HG03196 (cell line): ENCODE data around the gene CD34.
"Not testable (repeated sequence)": the region's sequence is repeated elsewhere in the genome, so short reads cannot be mapped to it uniquely, and the experiment has no call there.

ENCODE experiments used
- ATAC-seq: cut with Tn5 transposase; IDR thresholded peaks from one replicate; pipeline ENCODE4 v1.9.1; 2021; ENCODE audit not compliant: unreplicated experiment

The CD34 gene

GRCh38 chr1:207910591-207911354, at the start of gene CD34:
Gene CD34 (minus strand): TSS chr1:207911125. CDS start chr1:207911080, 45 bp downstream.
- ATAC-seq, result no peak

GRCh38 chr1:207960346-207960745, 49.4 kb upstream of the CD34 start:
- no peak for ATAC-seq

- no peak for ATAC-seq
Observed at GRCh38 chr1:207959910-207960309, 49.0 kb upstream of the CD34 start.

GRCh38 chr1:207959141-207959825, 48.4 kb upstream of the CD34 start:
- ATAC-seq, result no peak

GRCh38 chr1:207958376-207959139, 47.6 kb upstream of the CD34 start:
- ATAC-seq, result no peak

- no peak for ATAC-seq
Observed at GRCh38 chr1:207956986-207957385, 46.1 kb upstream of the CD34 start.

GRCh38 chr1:207954104-207954503, 43.2 kb upstream of the CD34 start:
- ATAC-seq, result no peak

- no peak for ATAC-seq
Observed at GRCh38 chr1:207952617-207953542, 42.0 kb upstream of the CD34 start.

GRCh38 chr1:207951652-207952051, 40.7 kb upstream of the CD34 start:
- ATAC-seq, result no peak

GRCh38 chr1:207950750-207951149, 39.8 kb upstream of the CD34 start:
- ATAC-seq, result no peak

- no peak for ATAC-seq
Observed at GRCh38 chr1:207949571-207950195, 38.8 kb upstream of the CD34 start.

GRCh38 chr1:207948536-207949250, 37.8 kb upstream of the CD34 start:
- ATAC-seq, result no peak

- ATAC-seq, result no peak
Observed at GRCh38 chr1:207946756-207947155, 35.8 kb upstream of the CD34 start.

- no peak for ATAC-seq
Observed at GRCh38 chr1:207944571-207944970, 33.6 kb upstream of the CD34 start.

GRCh38 chr1:207942337-207942741, 31.4 kb upstream of the CD34 start:
- ATAC-seq, result not testable (repeated sequence)

- no peak for ATAC-seq
Observed at GRCh38 chr1:207941665-207942064, 30.7 kb upstream of the CD34 start.

GRCh38 chr1:207938016-207938415, 27.1 kb upstream of the CD34 start:
- ATAC-seq, result no peak

- no peak for ATAC-seq
Observed at GRCh38 chr1:207937204-207937603, 26.3 kb upstream of the CD34 start.

- ATAC-seq, result peak; percentile 97
Observed at GRCh38 chr1:207935166-207935583, 24.2 kb upstream of the CD34 start.
